Uterus (tissue), 2 donors: Measurements from ENCODE around the gene MATCAP1.

Source experiments
- POLR2A ChIP-seq, 2 donors: fragments of 450-650 bp; IDR thresholded peaks; one replicate each; pipeline ENCODE4 v1.6.1; 2016; ENCODE audit warnings: antibody characterized with exemption in 2 of 2, mild to moderate bottlenecking in 1 of 2, moderate library complexity in 1 of 2
- TF ChIP-seq, protein P1 (sequence below), 4 experiments: fragments of 200-600 bp in 2 of 4; fragments of 450-650 bp in 2 of 4; sonication (generic) in 2 of 4; IDR thresholded peaks; one replicate each; pipeline ENCODE4 v1.5.1; 2016 to 2019; ENCODE audit warnings: antibody characterized with exemption in 4 of 4, mild to moderate bottlenecking in 2 of 4, moderate library complexity in 1 of 4

GRCh38 chr16:67204076-67204475 is 20.3 kb upstream of the MATCAP1 start:
- TF ChIP-seq, protein P1, sequence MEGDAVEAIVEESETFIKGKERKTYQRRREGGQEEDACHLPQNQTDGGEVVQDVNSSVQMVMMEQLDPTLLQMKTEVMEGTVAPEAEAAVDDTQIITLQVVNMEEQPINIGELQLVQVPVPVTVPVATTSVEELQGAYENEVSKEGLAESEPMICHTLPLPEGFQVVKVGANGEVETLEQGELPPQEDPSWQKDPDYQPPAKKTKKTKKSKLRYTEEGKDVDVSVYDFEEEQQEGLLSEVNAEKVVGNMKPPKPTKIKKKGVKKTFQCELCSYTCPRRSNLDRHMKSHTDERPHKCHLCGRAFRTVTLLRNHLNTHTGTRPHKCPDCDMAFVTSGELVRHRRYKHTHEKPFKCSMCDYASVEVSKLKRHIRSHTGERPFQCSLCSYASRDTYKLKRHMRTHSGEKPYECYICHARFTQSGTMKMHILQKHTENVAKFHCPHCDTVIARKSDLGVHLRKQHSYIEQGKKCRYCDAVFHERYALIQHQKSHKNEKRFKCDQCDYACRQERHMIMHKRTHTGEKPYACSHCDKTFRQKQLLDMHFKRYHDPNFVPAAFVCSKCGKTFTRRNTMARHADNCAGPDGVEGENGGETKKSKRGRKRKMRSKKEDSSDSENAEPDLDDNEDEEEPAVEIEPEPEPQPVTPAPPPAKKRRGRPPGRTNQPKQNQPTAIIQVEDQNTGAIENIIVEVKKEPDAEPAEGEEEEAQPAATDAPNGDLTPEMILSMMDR (IDR thresholded peaks at IDR 0.05): no peak
- TF ChIP-seq POLR2A (IDR thresholded peaks at IDR 0.05): no peak
